Peyer's patch (tissue), 4 donors: Measurements from ENCODE around the gene CERK. TPM values are rescaled to one million over a fixed set of nuclear protein-coding genes. Genes with fewer than 3 reads are reported as not detected.

Experiments used
- DNase-seq, 3 donors: peaks; one replicate each; pipeline ENCODE4 v3.0.0-alpha.2; 2017 to 2019
- H3K27ac ChIP-seq, 4 donors: fragments of 200-600 bp; sonication (generic); one replicate each; pipeline ENCODE4 v1.5.1; 2016 to 2019
- H3K27me3 ChIP-seq, 2 donors: fragments of 200-600 bp; sonication (generic); one replicate each; pipeline ENCODE4 v1.5.1; 2019
- H3K36me3 ChIP-seq, 3 donors: fragments of 200-600 bp; sonication (generic); one replicate each; pipeline ENCODE4 v1.5.1; 2016 to 2019
- H3K4me1 ChIP-seq, 4 donors: fragments of 200-600 bp; sonication (generic); one replicate each; pipeline ENCODE4 v1.5.1; 2016 to 2019
- H3K4me3 ChIP-seq, 4 donors: fragments of 200-600 bp; sonication (generic); 1 replicate in 3 of 4; 2 replicates in 1 of 4; pipeline ENCODE4 v1.5.1; 2016 to 2019; ENCODE audit warnings: mild to moderate bottlenecking in 1 of 4
- H3K9me3 ChIP-seq, 4 donors: fragments of 200-600 bp; sonication (generic); one replicate each; pipeline ENCODE4 v1.5.1; 2016 to 2019; ENCODE audit warnings: mild to moderate bottlenecking in 1 of 4
- POLR2A ChIP-seq, 2 donors: fragments of 450-650 bp; IDR thresholded peaks; one replicate each; pipeline ENCODE4 v1.5.1; 2017; ENCODE audit warnings: antibody characterized with exemption in 2 of 2, mild to moderate bottlenecking in 2 of 2, moderate library complexity in 2 of 2
- total RNA-seq, 4 donors: library from RNA; depleted of rRNA; stranded (reverse); fragments of >200 nt; gene quantifications; one replicate each; pipeline ENCODE4 v1.1.0, GENCODE V29; 2016
- TF ChIP-seq, protein P1 (sequence below), 6 experiments: fragments of 450-650 bp in 4 of 6; fragments of 200-600 bp in 2 of 6; sonication (generic) in 1 of 6; IDR thresholded peaks; one replicate each; pipeline ENCODE4 v1.5.1; 2017 to 2019; ENCODE audit warnings: antibody characterized with exemption in 6 of 6, mild to moderate bottlenecking in 3 of 6, moderate library complexity in 1 of 6

The CERK gene
- total RNA-seq, 4 donors from 2014 or later: 89.1 to 131 (median 94.7) TPM

DNA sequence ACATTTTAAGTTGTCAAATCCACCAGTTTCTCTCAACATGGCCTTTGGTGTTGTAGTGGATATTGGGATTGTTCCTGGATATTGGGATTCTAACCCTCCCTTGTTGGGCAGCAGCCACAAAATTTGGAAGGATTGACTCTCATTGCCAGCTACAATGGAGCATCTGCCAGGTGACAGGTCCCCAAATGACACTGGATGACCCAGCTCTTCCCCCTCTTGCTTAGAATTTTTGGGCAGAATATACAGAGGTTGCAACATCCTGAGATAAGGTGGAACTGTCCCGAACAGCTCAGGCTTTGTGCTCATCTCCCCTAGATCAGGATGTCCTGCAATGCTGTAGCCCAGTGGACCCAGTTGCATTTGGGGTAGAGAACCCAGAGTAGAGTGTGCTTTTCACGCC is 19.1 kb upstream of the CERK start:
- Histone ChIP-seq H3K4me1 (peaks cover 0 to 57% (median 10%) of the 10 kb centered on the region in 4 donors), H3K27ac (no peak overlapping the region), H3K4me3 (no peak overlapping the region), H3K27me3 (no peaks in the 10 kb centered on the region), H3K9me3 (peaks cover 0 to 4% (median 2%) of the 10 kb centered on the region in 4 donors), H3K36me3 (no peaks in the 10 kb centered on the region)
- TF ChIP-seq, protein P1, sequence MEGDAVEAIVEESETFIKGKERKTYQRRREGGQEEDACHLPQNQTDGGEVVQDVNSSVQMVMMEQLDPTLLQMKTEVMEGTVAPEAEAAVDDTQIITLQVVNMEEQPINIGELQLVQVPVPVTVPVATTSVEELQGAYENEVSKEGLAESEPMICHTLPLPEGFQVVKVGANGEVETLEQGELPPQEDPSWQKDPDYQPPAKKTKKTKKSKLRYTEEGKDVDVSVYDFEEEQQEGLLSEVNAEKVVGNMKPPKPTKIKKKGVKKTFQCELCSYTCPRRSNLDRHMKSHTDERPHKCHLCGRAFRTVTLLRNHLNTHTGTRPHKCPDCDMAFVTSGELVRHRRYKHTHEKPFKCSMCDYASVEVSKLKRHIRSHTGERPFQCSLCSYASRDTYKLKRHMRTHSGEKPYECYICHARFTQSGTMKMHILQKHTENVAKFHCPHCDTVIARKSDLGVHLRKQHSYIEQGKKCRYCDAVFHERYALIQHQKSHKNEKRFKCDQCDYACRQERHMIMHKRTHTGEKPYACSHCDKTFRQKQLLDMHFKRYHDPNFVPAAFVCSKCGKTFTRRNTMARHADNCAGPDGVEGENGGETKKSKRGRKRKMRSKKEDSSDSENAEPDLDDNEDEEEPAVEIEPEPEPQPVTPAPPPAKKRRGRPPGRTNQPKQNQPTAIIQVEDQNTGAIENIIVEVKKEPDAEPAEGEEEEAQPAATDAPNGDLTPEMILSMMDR (IDR thresholded peaks at IDR 0.05): no peak
- TF ChIP-seq POLR2A (IDR thresholded peaks at IDR 0.05): no peak
- no peak for DNase-seq

DNA sequence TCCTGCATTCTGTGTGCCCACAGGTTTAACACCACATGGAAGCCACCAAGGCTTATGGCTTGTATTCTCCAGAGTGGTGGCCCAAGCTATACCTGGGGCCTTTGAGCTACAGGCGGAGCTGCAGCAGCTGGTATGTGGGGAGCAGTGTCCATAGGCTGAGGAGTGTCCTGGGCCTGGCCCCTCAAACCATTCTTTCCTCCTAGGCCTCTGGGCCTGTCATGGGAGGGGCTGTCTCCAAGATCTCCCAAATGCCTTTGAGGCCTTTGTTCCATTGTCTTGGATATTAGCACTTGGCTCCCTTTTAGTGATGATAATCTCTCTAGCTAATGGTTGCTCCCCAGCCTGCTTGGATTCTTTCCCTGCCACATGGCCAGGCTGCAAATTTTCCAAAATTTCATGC is 18.0 kb upstream of the CERK start:
- H3K4me1 ChIP-seq: peaks cover 0 to 58% (median 10%) of the 10 kb centered on the region in 4 donors

DNA sequence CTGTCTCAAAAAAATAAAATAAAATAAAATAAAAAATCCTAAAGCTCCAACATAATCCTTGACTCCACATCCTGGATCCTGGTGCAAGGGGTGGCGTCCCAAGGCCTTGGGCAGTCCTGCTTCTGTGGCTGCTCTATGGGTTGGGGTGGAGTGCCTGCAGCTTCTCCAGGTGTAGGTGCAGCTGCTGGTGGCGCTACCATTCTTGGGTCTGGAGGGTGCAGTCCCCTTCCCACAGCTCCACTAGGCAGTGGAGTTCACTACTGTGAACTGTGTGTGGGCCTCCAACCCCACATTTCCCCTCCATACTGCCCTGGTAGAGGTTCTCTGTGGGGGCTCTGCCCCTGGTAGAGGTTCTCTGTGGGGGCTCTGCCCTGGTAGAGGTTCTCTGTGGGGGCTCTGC is 17.5 kb upstream of the CERK start:
- no peaks in the 10 kb centered on the region for H3K27me3 ChIP-seq
- TF ChIP-seq, protein P1 (IDR thresholded peaks at IDR 0.05): no peak
- TF ChIP-seq POLR2A (IDR thresholded peaks at IDR 0.05): no peak
- no peak overlapping the region for H3K27ac ChIP-seq
- H3K4me3 ChIP-seq: no peak overlapping the region
- H3K9me3 ChIP-seq: peaks cover 0 to 4% (median 2%) of the 10 kb centered on the region in 4 donors
- peaks cover 0 to 61% (median 12%) of the 10 kb centered on the region in 4 donors for H3K4me1 ChIP-seq
- H3K36me3 ChIP-seq: no peaks in the 10 kb centered on the region
- DNase-seq: peak in 1 of 3 donors; percentile 32

More for the DNA sequence above, 18.0 kb upstream of the CERK start:
- no peak for DNase-seq
- Histone ChIP-seq H3K27ac (no peak overlapping the region), H3K36me3 (no peaks in the 10 kb centered on the region), H3K9me3 (peaks cover 0 to 4% (median 2%) of the 10 kb centered on the region in 4 donors), H3K4me3 (no peak overlapping the region), H3K27me3 (no peaks in the 10 kb centered on the region)
- no peak for TF ChIP-seq POLR2A (IDR thresholded peaks at IDR 0.05)
- TF ChIP-seq, protein P1 (IDR thresholded peaks at IDR 0.05): no peak

DNA sequence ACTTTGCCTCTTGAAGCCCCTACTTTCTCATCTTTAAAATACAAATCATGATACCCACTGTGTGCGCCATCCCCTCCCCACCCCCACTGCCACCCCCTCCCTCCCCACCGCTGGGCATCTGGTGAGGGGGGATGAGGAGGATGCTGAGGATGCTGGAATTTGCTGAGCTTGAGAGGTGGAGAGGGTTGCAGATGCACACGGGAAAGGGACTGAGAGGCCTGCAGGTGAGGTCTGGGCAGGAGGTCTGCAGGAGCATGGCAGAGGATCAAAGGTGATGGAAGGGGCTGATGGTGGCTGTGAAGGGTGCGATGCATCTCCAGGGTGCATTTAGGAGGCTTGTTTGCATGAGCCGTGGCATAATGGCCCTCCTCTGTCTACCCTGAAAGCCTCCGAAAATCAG is 16.8 kb upstream of the CERK start:
- DNase-seq: no peak
- peaks cover 0 to 4% (median 2%) of the 10 kb centered on the region in 4 donors for H3K9me3 ChIP-seq
- no peaks in the 10 kb centered on the region for H3K36me3 ChIP-seq
- no peak overlapping the region for H3K4me3 ChIP-seq
- H3K27ac ChIP-seq: peak overlapping the region in 3 of 4 donors; percentile 86 to 93 (median 92)
- no peaks in the 10 kb centered on the region for H3K27me3 ChIP-seq
- no peak for TF ChIP-seq POLR2A (IDR thresholded peaks at IDR 0.05)
- TF ChIP-seq, protein P1 (IDR thresholded peaks at IDR 0.05): no peak
- H3K4me1 ChIP-seq: peaks cover 5 to 67% (median 18%) of the 10 kb centered on the region in 4 donors

DNA sequence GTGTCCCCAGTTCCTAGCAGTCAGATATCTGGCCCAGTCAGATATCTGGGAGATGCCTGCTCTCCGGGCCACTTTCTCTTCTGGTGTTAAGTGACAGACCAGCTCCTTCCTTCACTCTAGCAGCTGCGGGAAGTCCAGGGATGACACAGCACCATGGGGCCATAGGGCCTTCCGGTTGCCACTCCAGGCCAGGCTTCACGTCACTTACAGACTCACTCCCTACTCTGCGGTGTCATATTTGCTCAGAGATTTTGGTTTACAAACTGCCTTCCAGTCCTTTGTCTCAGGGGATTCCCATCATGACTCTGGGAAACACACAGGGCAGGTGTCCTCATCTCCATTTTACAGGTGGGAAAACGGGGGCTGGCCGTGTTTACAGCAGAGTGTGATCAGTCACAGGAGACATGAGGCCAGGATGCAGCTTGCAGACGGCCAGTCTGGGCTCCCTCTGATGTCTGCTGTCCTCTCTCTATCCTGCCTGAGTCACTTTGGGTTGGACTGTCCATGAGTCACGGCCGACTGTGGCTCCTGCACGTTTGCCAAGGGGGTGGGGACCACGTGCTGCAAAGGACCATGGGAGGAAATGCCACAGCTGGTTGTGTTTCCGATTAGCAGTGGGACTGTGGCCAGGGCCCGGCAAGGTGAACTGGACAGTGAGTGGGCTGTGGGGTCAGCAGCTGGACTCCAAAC is 16.2 kb upstream of the CERK start:
- peaks cover 11 to 67% (median 22%) of the 10 kb centered on the region in 4 donors for H3K4me1 ChIP-seq
- TF ChIP-seq, protein P1 (IDR thresholded peaks at IDR 0.05): no peak
- peak; percentile 56 to 90 for TF ChIP-seq POLR2A (IDR thresholded peaks at IDR 0.05)

More for the DNA sequence above, 16.2 kb upstream of the CERK start:
- H3K27me3 ChIP-seq: no peaks in the 10 kb centered on the region
- peak overlapping the region; percentile 31 to 93 (median 89) for H3K27ac ChIP-seq
- peaks cover 0 to 4% (median 2%) of the 10 kb centered on the region in 4 donors for H3K9me3 ChIP-seq
- no peaks in the 10 kb centered on the region for H3K36me3 ChIP-seq
- DNase-seq: peak; percentile 46 to 94 (median 94)
- no peak overlapping the region for H3K4me3 ChIP-seq
